Measurements from ENCODE around the gene HECTD3.
"Not testable (repeated sequence)": the region's sequence is repeated elsewhere in the genome, so short reads cannot be mapped to it uniquely, and the experiment has no call there.

The HECTD3 gene

GRCh38 chr1:44988531-44989156 is 22.5 kb downstream of the HECTD3 start:
- no peak overlapping the region for H3K4me3 ChIP-seq (ENCODE audit: low read depth, low read length)
- no peak for TF ChIP-seq CTCF (IDR thresholded peaks at IDR 0.05; ENCODE audit: control insufficient read depth, extremely low read depth, insufficient read depth)
- no peak for DNase-seq (ENCODE audit: low read depth)

GRCh38 chr1:44985747-44986359 is 25.3 kb downstream of the HECTD3 start:
- no peak for TF ChIP-seq CTCF (IDR thresholded peaks at IDR 0.05; ENCODE audit: control insufficient read depth, extremely low read depth, insufficient read depth)
- H3K4me3 ChIP-seq (ENCODE audit: low read depth, low read length), result peak overlapping the region; percentile 83
- DNase-seq (ENCODE audit: low read depth), result no peak

GRCh38 chr1:44977372-44977771 is 33.8 kb downstream of the HECTD3 start:
- not testable (repeated sequence) for DNase-seq (ENCODE audit: low read depth); H3K4me3 ChIP-seq (ENCODE audit: low read depth, low read length)

GRCh38 chr1:44976252-44976651 is 34.9 kb downstream of the HECTD3 start:
- no peak overlapping the region for H3K4me3 ChIP-seq (ENCODE audit: low read depth, low read length)
- no peak for TF ChIP-seq CTCF (IDR thresholded peaks at IDR 0.05; ENCODE audit: control insufficient read depth, extremely low read depth, insufficient read depth)
- no peak for DNase-seq (ENCODE audit: low read depth)

GRCh38 chr1:44973645-44974044 is 37.5 kb downstream of the HECTD3 start:
- no peak for DNase-seq (ENCODE audit: low read depth)
- H3K4me3 ChIP-seq (ENCODE audit: low read depth, low read length), result no peak overlapping the region
- no peak for TF ChIP-seq CTCF (IDR thresholded peaks at IDR 0.05; ENCODE audit: control insufficient read depth, extremely low read depth, insufficient read depth)

GRCh38 chr1:44970317-44970716 is 40.8 kb downstream of the HECTD3 start:
- DNase-seq (ENCODE audit: low read depth), result no peak
- no peak for TF ChIP-seq CTCF (IDR thresholded peaks at IDR 0.05; ENCODE audit: control insufficient read depth, extremely low read depth, insufficient read depth)
- H3K4me3 ChIP-seq (ENCODE audit: low read depth, low read length), result no peak overlapping the region

GRCh38 chr1:44964396-44964795 is 46.7 kb downstream of the HECTD3 start:
- H3K4me3 ChIP-seq (ENCODE audit: low read depth, low read length), result no peak overlapping the region
- TF ChIP-seq CTCF (IDR thresholded peaks at IDR 0.05; ENCODE audit: control insufficient read depth, extremely low read depth, insufficient read depth), result no peak
- DNase-seq (ENCODE audit: low read depth), result no peak
